Left ventricle myocardium superior (tissue), 1 donor: Measurements from ENCODE around the gene EPDR1. TPM values are rescaled to one million over a fixed set of nuclear protein-coding genes. Genes with fewer than 3 reads are reported as not detected.
"Not testable (repeated sequence)": the region's sequence is repeated elsewhere in the genome, so short reads cannot be mapped to it uniquely, and the experiment has no call there.

Source experiments
- ATAC-seq: fragments of 200-7000 bp; cut with Tn5 transposase; one replicate; pipeline ENCODE4 v1.9.1; 2020; ENCODE audit warnings: mild to moderate bottlenecking, moderate library complexity
- DNase-seq: peaks from one replicate; pipeline ENCODE4 v3.0.0-alpha.2; 2020
- intact Hi-C: fragments of 100-400 bp; cut with micrococcal nuclease; formaldehyde crosslinking; loops from one replicate; pipeline ENCODE4 v1.11.0; 2022
- total RNA-seq: library from RNA; stranded (reverse); fragmentation: NEBNext Ultra II Directional; extraction: Animal tissue kit (Norgen Biotek cat#: 25700); gene quantifications from one replicate; pipeline ENCODE4 v1.2.1, GENCODE V29; 2021
- donor health status: DM: no; HTN: yes; CAD: no; lungs with severe emphysema.

Gene EPDR1
- total RNA-seq, 1 donor from 2014 or later, result 36.7 TPM

DNA sequence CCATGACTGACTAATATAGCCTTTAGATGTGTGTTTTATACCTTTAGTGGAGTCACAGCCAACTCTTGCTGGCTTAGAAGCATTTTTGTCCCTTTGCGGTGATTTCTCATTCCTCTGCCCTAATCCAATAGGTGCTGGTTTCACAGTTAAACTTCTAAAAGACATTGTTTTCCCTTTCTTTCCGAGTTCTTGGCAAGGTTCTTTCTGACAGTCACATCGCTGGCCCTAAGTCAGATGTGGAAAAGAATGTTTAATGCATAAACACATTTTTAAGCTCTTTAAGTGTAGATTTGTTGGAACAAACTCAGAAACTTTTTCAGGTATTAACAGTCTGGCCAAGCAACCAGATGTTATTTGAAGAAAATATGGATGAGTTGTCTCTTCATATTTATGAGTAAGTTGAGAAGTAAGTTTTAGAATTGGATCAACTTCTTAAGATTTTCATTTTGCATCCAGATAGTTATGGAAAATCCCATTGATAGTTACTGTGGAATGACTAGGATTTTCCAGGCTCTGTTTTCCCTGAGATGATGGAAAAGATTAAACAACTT, 4.1 kb downstream of the EPDR1 start:
- DNase-seq (no peak), ATAC-seq (no peak)
- intact Hi-C loops, result no loop called here

DNA sequence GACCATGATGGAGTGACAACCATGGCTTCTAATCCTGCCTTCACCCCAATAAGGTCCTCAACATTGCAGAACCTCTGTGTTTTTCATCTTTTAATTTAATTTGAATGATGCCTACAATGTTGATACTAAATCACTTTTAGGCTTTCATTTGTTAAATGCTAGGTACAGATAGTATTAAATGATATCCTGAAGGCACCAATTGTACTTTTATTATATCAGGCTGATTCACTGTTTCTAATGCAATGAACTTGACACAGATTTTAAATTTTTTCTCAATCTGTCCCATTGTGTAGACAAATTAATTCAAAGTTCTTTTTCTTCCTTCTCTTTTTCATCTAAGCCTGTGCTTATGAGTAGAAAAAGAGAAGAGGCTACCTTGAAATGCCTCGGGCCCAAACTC, 5.2 kb downstream of the EPDR1 start:
- no peak for DNase-seq
- intact Hi-C loops, result no loop called here
- no peak for ATAC-seq

DNA sequence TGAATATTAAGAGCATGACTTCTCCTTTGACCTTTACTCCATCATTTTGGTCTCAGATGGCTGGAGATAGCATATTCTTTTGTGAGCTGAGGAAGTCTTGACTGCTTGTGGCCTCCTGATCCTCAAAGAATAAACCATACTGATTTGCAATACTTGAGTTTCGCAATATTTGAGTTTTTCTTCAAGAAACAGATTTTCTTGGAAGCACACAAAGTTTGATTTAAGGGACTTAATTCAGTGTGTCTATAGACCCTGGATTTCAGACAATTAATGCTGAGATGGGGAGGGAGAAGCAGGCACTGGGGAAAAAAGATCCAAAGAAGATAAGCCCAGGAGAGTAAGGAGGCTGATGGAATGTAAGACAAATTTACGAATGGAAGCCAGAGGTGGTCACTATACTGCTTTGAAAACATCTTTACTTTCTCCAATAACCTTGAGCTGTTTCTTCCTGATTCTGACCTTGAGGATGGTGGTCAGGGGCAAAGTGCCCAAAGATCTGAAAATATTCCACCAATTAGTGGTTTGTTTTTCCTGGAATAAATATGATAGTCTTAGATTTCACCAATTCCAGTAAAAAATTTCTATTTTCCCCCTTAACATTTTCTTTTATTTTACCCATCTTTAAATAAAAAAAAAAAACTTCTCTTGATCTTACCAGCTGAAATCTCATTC, 7.5 kb downstream of the EPDR1 start:
- DNase-seq (no peak), ATAC-seq (no peak)
- intact Hi-C loops, result no loop called here

DNA sequence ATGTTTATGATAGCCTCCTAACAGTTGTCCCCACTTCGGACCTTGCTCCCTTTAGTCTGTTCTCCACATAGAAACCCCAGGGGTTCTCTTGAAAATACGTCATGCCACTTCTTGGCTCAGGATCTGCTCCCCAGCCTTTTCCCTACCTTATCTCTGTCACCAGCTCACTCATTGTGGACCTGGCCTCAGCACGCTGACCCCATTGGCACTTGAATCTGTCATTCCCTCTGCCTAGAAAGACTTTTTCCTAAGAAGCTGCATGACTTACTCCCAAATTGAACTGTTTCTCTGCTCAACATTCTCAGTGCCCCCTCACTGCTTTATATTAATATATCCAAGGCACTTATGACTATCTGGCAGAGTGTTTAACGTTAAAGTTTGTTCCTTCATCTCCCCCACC, 8.4 kb downstream of the EPDR1 start:
- ATAC-seq, result peak; percentile 43
- no peak for DNase-seq
- intact Hi-C loops, result no loop called here

DNA sequence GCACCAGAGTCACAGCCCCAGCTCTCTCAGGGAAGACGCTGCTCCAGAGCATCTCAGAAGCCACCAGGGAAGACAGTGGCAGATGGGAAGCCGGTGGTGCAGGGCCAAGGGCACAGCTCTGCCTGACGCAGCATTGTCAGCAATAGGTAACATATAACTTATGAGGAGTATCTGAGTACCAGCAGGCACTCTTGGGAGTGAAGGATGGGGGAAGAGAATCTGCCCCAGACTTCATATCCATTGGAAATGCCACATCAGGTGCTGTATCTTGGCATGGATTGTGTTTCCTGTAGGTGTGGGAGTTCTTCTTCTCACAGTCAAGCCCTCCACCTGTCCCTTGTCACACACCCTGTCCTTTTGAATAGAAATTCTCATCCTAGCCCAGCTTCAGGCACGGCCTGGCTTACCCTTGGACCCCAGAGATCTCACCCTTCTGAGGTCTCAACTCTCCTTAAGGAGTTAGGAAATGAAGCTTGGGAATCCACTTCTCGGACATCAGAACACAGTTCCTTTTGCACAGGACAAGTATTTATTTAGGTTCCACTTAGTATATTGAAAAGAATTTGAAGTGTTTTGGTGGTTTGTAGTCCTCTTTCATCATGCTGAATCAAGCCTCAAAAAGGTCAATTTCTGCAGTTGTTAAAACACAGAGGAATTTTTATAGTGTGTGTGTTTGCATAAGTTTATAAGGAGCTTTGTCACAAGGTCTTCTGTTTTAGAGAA, 9.9 kb downstream of the EPDR1 start:
- intact Hi-C loops, result no loop called here
- DNase-seq, result no peak
- no peak for ATAC-seq

DNA sequence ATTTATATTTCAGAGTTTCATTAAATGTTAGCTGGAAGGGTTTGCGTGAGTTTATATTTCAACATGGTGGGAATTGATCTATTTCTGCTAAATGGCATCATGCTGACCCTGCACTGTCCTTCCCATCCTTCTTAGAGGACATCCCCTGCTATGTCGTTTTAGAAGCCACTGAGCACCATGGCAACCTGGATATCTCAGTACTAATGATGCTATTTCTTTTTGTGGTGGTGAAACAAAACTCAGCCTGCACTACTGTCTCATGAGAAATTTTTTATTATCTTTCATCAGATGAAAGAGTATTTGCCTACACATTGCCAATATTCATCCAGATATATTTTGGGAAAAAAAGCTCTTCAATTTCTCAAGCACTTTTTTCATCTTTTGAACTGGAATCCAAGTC, 12.1 kb downstream of the EPDR1 start:
- intact Hi-C loops, result no loop called here
- no peak for ATAC-seq

DNA sequence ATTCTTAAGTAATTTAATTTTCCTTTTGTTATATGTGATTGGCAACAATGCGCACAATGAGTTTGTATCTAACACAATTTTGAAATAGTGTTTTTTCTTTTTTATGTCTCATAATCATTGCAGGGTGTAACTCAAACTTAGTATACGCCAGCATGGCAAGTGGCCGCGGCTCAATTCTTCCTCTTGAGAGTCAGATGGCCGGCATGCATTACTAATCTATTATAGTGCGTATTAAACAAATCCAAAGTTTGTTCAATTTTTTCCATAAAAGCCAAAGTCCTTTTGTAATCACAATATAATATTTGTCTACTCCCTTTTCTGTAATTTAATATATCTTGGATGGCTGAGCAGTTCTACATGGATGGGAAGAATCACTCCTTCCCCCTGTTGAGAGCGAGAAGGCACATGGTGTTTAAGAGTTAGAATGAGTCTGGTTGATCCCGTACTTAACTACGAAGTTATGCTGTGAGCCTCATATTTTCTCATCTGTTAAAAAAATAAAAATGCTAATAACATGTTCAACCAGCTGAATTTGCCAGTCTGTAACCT, 12.7 kb downstream of the EPDR1 start:
- no peak for ATAC-seq
- no peak for DNase-seq
- intact Hi-C loops, result no loop called here

More for the DNA sequence above, 12.1 kb downstream of the EPDR1 start:
- DNase-seq, result no peak

DNA sequence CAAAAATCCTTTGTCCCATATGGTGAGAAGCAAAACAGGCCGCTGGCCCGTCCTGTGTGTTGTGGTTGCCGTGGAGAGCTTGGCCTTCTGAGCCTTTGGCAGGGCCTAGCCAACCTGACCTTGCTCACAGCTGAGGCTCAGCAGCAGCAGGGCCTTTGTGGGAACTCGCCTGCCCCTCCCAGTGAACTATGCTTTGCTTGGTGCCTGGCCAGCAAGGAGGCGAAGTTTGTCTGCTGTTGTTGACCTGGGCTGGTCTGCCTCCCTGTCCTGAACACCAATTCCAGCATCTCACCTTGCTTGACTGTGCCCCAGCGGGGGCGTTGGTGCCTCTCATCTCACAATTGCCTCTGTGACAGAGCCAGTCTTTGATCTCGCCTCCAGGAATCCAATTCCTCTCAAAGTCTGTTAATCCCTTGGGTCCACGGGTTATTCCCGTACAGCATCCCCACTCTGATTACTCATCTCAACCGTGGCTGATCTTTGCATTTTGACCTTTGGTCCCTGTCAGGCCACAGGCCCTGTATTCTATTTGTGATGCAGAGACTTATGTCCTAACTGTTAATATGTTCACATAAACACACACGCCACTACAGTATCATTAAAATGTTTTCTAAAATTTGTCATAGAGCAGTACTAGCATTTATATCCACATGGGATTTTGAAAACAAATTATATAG, 22.6 kb downstream of the EPDR1 start:
- DNase-seq (peak; percentile 89), ATAC-seq (peak; percentile 97)
- intact Hi-C loops, result no loop called here

DNA sequence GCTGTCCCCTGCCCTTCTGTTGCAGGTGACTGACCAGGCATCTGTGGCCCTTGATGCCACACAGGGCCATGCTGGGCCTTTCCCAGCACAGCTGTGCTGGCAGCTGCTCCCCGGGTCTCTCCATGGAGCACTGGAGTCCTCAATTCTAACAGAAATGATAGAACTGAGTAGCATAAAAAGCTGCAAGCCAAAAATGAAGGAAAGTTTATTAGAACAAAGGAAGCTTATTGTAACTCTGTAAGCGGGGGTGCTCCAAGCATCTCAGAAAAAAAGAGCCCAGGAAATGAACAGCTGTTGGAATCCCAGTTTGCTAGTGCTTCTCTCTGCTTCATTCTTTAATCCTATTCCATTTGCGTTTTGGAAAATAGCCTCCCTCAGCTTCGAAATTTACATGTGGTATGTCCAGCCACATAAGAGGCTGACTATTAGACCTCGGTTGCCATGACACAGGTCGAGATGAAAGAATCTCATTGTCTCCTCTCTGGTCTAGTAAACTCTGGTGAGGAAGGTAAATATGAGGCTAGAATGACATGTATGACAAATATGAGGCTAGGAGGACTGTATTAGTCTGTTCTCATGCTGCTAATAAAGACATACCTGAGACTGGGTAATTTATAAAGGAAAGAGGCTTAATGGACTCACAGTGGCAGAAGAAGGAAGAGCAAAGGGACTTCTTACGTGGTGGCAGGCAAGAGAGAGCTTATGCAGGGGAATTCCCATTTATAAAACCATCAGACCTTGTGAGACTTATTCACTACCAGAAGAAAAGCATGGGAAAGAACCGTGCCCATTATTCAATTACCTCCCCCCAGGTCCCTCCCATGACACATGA, 23.7 kb downstream of the EPDR1 start:
- intact Hi-C loops, result no loop called here
- ATAC-seq (peak; percentile 25), DNase-seq (peak; percentile 38)

DNA sequence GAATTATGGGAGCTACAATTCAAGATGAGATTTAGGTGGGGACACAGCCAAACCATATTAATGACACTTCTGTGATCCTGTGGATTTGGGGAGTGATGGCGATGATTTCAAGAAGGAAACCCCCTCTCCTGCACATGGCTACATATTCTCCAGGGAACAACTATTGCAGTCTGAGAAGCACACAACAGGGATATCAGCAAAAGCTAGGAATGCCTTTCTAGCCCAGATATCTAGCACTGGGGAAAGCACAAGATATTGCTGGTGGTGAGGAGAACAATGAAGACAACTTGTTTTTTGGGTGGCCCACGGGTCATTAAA, 24.3 kb downstream of the EPDR1 start:
- intact Hi-C loops, result no loop called here
- ATAC-seq (no peak), DNase-seq (no peak)

DNA sequence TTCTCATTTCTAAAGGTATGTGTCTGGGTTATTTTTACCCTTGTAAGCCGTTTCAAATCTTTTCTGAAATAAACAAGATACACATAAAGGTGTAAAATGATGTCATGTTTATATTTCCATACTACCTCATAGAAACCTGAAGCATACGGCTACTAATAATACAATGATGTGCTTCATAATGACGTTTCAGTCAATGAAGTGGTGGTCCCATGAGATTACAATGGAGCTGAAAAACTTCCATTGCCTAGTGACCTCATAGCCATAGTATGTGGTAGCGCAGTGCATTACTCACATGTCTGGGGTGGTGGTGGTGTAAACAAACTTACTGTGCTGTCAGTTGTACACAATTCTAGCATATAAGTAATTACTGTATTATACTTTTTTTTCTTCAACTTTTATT, 24.9 kb downstream of the EPDR1 start:
- no peak for ATAC-seq
- intact Hi-C loops, result no loop called here
- no peak for DNase-seq

DNA sequence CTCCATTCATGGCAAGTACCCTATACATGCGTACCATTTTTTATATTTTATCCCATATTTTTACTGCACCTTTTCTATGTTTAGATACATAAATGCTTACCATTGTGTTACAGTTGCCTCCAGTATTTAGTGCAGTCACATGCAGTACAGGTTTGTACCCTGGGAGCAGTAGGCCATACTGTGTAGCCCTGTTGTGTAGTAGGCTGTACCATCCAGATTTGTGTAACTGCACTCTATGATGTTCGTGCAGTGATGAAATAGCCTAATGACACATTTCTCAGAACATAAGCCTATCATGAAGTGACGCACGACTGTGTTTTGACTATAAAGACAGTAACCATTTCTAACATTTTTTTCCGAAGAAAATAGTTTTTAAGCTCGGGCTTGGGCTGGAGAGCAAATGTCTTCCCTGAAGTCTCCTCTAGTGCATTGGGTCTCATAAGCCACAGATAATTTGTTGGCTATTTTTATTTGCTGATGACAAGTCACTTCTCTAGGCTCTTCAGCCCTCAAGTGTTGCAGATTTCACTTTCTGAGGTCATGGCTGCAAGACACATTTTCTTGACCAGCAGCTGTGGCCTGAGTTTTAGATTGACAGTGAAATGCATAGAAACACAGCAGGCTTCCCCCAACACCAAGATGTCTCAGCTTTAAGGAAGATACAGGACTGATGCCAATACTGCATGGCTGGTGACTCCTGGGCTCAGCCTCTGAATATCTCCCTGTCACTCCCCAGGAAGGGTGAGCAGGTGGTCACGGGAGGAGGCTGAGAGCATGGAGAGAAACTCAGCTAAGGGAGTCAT, 26.9 kb downstream of the EPDR1 start:
- intact Hi-C loops, result no loop called here
- no peak for DNase-seq
- ATAC-seq, result peak; percentile 65

DNA sequence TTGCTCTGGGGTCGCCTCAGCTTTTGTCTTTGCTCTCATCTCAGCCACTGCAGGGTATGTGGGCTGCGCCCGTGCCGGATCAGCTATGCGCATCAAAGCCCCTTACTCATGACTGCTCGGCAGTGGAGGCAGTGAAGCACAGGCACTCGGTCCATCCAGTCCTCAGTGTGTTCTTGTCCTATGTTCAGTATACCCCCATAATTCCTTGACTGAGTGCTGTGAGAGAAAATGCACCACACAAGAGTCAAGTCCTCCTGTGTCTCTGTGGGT, 27.4 kb downstream of the EPDR1 start:
- no peak for ATAC-seq
- no peak for DNase-seq
- intact Hi-C loops, result no loop called here

DNA sequence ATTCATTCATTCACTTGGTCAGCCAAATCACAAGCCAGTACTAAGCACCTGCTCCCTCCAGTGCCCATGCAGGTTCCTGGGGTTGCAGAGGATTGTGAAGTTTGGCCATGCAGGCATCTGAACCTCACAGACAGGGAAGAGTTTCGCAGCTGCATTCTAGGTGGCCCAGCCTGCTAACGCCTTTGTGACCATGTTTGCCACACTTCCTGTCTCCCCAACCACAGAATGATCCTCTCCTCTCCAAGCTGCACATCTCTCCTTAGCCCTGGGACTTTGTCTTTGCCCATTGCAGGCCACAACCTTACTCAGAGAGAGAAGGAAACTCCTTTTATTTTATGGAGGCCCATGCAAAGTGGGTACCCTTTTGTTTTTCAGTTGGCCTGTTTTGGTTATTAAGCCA, 31.8 kb downstream of the EPDR1 start:
- ATAC-seq, result no peak
- intact Hi-C loops, result no loop called here
- no peak for DNase-seq

DNA sequence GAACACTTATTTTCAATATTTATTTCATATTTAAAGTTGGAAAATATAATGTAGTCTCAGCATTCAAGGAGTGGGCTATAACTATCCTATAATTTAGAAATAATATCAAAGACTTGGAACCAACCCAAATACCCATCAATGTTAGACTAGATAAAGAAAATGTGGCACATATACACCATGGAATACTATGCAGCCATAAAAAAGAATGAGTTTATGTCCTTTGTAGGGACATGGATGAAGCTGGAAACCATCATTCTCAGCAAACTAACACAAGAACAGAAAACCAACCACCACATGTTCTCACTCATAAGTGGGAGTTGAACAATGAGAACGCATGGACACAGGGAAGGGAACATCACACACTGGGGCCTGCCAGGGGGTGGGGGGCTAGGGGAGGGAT, 33.8 kb downstream of the EPDR1 start:
- DNase-seq, ATAC-seq, intact Hi-C loops: not testable (repeated sequence)

DNA sequence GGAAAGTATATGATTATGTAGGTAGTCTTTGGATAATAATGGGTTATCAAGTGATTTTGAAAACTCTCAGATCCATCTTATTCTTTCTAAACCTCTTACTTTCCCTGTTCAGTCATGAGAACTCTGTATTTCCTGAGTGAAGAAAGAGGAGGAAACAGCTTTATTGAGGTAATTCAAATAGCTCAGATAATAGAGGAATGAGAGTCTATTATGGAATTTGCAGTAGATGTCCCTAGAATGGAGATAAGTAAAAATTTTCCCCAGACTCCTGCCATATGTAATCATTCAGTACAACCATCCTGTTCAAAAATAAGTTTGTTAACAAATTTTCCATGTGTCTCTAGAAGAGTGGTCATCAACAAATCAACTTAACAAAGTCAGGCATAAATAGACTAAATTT, 36.4 kb downstream of the EPDR1 start:
- DNase-seq, result no peak
- ATAC-seq, result no peak
- intact Hi-C loops, result no loop called here

DNA sequence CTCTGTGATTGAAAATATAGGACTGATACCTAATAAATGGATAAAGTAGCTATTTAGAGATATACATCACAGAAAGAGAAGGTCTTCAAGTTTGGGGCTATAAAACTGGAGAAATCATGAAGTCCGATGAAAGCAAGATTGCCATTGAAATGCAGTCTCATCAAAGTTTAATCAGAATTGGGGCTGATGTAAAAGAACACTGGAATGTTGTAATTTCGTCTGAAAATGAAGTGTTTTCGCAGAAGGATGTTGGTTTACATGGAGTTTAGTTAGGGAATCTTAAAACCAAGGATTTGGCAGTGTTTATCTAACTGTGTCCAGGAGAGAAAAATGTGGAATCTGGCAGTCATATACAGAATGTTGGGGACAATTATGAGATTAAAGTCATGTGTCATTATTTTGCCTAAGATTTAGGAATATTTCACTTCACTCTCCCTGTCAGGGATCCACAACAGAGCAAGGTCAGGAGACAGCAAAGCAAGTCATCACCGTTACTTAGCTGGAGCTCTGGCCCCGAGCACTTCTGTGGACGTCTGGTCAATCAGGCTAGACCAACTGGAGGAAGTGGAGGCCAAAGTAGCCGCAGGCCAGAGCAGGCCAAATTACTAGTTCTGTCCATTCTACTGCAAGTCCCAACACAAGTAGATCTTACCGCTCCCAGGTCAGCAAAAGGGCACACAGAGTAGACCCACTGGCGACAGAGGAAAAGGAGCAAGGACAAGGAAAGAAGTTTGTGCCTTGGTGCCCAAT, 37.0 kb downstream of the EPDR1 start:
- no peak for ATAC-seq
- intact Hi-C loops, result no loop called here

DNA sequence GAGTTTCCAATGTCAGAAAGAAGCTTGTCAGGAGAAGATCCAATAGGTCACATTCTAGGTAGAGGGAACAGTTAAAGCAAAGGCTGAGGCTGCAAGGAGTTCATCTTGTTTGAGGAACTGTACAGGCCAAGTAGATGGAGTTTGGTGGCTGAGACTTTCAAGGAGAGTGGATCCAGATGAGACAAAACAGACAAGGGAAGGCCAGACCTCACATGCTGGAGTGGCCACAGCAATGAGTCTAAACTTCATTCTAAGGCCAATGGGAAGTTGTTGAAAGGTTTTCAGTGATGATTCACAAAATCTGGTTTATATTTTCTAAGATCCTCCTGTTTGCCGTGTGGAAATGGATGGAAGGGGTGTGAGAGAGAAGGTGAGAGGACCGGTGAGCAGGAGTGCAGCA, 40.0 kb downstream of the EPDR1 start:
- ATAC-seq, result no peak
- DNase-seq, result no peak
- intact Hi-C loops, result no loop called here

More for the DNA sequence above, 37.0 kb downstream of the EPDR1 start:
- DNase-seq, result no peak
